HG03196 (cell line): Measurements from ENCODE around the gene ADPRHL1.

Experiments
- ATAC-seq: cut with Tn5 transposase; IDR thresholded peaks from one replicate; pipeline ENCODE4 v1.9.1; 2021; ENCODE audit not compliant: unreplicated experiment

ADPRHL1 gene

GRCh38 chr13:113351514-113352026 lies 101.7 kb downstream of the ADPRHL1 start:
- no peak for ATAC-seq

- ATAC-seq, result no peak
Observed at GRCh38 chr13:113350938-113351335, 102.4 kb downstream of the ADPRHL1 start.

GRCh38 chr13:113350065-113350937 lies 103.0 kb downstream of the ADPRHL1 start:
- ATAC-seq, result no peak
